ENCODE measurements around the gene JAK1. TPM values are rescaled to one million over a fixed set of nuclear protein-coding genes. Genes with fewer than 3 reads are reported as not detected.

JAK1 gene
- total and polyA plus RNA-seq, 2 of the 8 experiments (the other 6 are each of a cell fraction or from before 2014, with no cell fraction given), result 7.8 to 24.5 TPM

GRCh38 chr1:65006806-65007205 lies 40.5 kb upstream of the JAK1 start (continued):
- TF ChIP-seq, protein P1, sequence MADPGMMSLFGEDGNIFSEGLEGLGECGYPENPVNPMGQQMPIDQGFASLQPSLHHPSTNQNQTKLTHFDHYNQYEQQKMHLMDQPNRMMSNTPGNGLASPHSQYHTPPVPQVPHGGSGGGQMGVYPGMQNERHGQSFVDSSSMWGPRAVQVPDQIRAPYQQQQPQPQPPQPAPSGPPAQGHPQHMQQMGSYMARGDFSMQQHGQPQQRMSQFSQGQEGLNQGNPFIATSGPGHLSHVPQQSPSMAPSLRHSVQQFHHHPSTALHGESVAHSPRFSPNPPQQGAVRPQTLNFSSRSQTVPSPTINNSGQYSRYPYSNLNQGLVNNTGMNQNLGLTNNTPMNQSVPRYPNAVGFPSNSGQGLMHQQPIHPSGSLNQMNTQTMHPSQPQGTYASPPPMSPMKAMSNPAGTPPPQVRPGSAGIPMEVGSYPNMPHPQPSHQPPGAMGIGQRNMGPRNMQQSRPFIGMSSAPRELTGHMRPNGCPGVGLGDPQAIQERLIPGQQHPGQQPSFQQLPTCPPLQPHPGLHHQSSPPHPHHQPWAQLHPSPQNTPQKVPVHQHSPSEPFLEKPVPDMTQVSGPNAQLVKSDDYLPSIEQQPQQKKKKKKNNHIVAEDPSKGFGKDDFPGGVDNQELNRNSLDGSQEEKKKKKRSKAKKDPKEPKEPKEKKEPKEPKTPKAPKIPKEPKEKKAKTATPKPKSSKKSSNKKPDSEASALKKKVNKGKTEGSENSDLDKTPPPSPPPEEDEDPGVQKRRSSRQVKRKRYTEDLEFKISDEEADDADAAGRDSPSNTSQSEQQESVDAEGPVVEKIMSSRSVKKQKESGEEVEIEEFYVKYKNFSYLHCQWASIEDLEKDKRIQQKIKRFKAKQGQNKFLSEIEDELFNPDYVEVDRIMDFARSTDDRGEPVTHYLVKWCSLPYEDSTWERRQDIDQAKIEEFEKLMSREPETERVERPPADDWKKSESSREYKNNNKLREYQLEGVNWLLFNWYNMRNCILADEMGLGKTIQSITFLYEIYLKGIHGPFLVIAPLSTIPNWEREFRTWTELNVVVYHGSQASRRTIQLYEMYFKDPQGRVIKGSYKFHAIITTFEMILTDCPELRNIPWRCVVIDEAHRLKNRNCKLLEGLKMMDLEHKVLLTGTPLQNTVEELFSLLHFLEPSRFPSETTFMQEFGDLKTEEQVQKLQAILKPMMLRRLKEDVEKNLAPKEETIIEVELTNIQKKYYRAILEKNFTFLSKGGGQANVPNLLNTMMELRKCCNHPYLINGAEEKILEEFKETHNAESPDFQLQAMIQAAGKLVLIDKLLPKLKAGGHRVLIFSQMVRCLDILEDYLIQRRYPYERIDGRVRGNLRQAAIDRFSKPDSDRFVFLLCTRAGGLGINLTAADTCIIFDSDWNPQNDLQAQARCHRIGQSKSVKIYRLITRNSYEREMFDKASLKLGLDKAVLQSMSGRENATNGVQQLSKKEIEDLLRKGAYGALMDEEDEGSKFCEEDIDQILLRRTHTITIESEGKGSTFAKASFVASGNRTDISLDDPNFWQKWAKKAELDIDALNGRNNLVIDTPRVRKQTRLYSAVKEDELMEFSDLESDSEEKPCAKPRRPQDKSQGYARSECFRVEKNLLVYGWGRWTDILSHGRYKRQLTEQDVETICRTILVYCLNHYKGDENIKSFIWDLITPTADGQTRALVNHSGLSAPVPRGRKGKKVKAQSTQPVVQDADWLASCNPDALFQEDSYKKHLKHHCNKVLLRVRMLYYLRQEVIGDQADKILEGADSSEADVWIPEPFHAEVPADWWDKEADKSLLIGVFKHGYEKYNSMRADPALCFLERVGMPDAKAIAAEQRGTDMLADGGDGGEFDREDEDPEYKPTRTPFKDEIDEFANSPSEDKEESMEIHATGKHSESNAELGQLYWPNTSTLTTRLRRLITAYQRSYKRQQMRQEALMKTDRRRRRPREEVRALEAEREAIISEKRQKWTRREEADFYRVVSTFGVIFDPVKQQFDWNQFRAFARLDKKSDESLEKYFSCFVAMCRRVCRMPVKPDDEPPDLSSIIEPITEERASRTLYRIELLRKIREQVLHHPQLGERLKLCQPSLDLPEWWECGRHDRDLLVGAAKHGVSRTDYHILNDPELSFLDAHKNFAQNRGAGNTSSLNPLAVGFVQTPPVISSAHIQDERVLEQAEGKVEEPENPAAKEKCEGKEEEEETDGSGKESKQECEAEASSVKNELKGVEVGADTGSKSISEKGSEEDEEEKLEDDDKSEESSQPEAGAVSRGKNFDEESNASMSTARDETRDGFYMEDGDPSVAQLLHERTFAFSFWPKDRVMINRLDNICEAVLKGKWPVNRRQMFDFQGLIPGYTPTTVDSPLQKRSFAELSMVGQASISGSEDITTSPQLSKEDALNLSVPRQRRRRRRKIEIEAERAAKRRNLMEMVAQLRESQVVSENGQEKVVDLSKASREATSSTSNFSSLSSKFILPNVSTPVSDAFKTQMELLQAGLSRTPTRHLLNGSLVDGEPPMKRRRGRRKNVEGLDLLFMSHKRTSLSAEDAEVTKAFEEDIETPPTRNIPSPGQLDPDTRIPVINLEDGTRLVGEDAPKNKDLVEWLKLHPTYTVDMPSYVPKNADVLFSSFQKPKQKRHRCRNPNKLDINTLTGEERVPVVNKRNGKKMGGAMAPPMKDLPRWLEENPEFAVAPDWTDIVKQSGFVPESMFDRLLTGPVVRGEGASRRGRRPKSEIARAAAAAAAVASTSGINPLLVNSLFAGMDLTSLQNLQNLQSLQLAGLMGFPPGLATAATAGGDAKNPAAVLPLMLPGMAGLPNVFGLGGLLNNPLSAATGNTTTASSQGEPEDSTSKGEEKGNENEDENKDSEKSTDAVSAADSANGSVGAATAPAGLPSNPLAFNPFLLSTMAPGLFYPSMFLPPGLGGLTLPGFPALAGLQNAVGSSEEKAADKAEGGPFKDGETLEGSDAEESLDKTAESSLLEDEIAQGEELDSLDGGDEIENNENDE (IDR thresholded peaks at IDR 0.05; ENCODE audit: insufficient replicate concordance, low read length), result no peak

Measured in H1 (cell line).